MM.1S (cell line): ENCODE measurements around the gene AK6.

Source experiments
- CTCF ChIP-seq: fragments of 300-600 bp; sonication (generic); IDR thresholded peaks from 2 replicates; pipeline ENCODE4 v1.5.1; 2016; ENCODE audit warnings: antibody characterized with exemption, low read length, mixed read lengths
- EZH2 ChIP-seq: fragments of 300-600 bp; sonication (generic); optimal IDR thresholded peaks from 2 replicates; pipeline ENCODE3; 2017; ENCODE audit warnings: low read depth, mild to moderate bottlenecking, antibody characterized with exemption, low read length, mixed read lengths
- EZH2phosphoT487 ChIP-seq: fragments of 300-600 bp; sonication (generic); IDR thresholded peaks from 2 replicates; pipeline ENCODE4 v1.6.1; 2018; ENCODE audit warnings: antibody characterized with exemption, low read length

- TF ChIP-seq CTCF (no peak), EZH2 (no peak), EZH2phosphoT487 (no peak)
Measured at GRCh38 chr5:69415584-69415958, 46.3 kb upstream of the AK6 start.
